Hepatocyte (in vitro differentiated cells): ENCODE results near the gene MEGF10. TPM values are rescaled to one million over a fixed set of nuclear protein-coding genes. Genes with fewer than 3 reads are reported as not detected.

Experiments
- DNase-seq: peaks from one replicate; pipeline ENCODE4 v3.0.0-alpha.2; 2016; ENCODE audit warnings: low spot score
- H2AFZ ChIP-seq: fragments of 200-600 bp; sonication (generic); 2 replicates; pipeline ENCODE4 v1.6.0; 2016; ENCODE audit warnings: antibody characterized with exemption, mild to moderate bottlenecking
- H3K27ac ChIP-seq: fragments of 200-600 bp; sonication (generic); 2 replicates; pipeline ENCODE4 v1.5.1; 2016; ENCODE audit warnings: mild to moderate bottlenecking
- H3K27me3 ChIP-seq: fragments of 200-600 bp; sonication (generic); 2 replicates; pipeline ENCODE4 v1.6.1; 2016
- H3K36me3 ChIP-seq: fragments of 200-600 bp; sonication (generic); replicated peaks from 2 replicates; pipeline ENCODE4 v1.5.1; 2016; ENCODE audit warnings: low read depth; ENCODE audit not compliant: insufficient read depth
- H3K4me1 ChIP-seq: fragments of 200-600 bp; sonication (generic); 2 replicates; pipeline ENCODE4 v1.5.1; 2016; ENCODE audit warnings: mild to moderate bottlenecking, moderate library complexity; ENCODE audit not compliant: insufficient read depth
- H3K4me2 ChIP-seq: fragments of 200-600 bp; sonication (generic); 2 replicates; pipeline ENCODE4 v1.6.0; 2016
- H3K4me3 ChIP-seq: fragments of 200-600 bp; sonication (generic); 2 replicates; pipeline ENCODE4 v1.5.1; 2016; ENCODE audit warnings: mild to moderate bottlenecking
- H3K79me2 ChIP-seq: fragments of 200-600 bp; sonication (generic); 2 replicates; pipeline ENCODE4 v1.6.0; 2017; ENCODE audit warnings: mild to moderate bottlenecking
- H3K9me2 ChIP-seq: fragments of 200-600 bp; sonication (generic); replicated peaks from 2 replicates; pipeline ENCODE4 v1.6.0; 2017; ENCODE audit warnings: mild to moderate bottlenecking; ENCODE audit not compliant: insufficient read depth
- H3K9me3 ChIP-seq: fragments of 200-600 bp; sonication (generic); 2 replicates; pipeline ENCODE4 v1.5.1; 2016; ENCODE audit warnings: low read depth, mild to moderate bottlenecking
- H4K20me1 ChIP-seq: fragments of 200-600 bp; sonication (generic); 2 replicates; pipeline ENCODE4 v1.6.0; 2016; ENCODE audit warnings: mild to moderate bottlenecking; ENCODE audit not compliant: insufficient read depth, poor library complexity, severe bottlenecking
- EZH2 ChIP-seq: fragments of 200-600 bp; sonication (generic); IDR thresholded peaks from 2 replicates; pipeline ENCODE4 v1.6.1; 2016; ENCODE audit warnings: antibody characterized with exemption, mild to moderate bottlenecking, borderline replicate concordance
- EZH2phosphoT487 ChIP-seq: fragments of 200-600 bp; sonication (generic); IDR thresholded peaks from one replicate; pipeline ENCODE4 v1.6.1; 2018; ENCODE audit warnings: antibody characterized with exemption, mild to moderate bottlenecking, low read depth, moderate library complexity; ENCODE audit not compliant: unreplicated experiment, severe bottlenecking
- WGBS: methylation state at CpG from one replicate; pipeline ENCODE4 v1.1.6; 2016; ENCODE audit warnings: low lambda C conversion rate; ENCODE audit errors: missing lambda C conversion rate; 5-methylcytosine and 5-hydroxymethylcytosine counted together
- polyA plus RNA-seq: library from polyadenylated mRNA; unstranded; fragments of >200 nt; fragmentation: Nextera tagmentation; extraction: Ambion mirVana; gene quantifications from 2 replicates; pipeline ENCODE4 v1.2.1, GENCODE V29; 2016
- total RNA-seq: library from RNA; depleted of rRNA; stranded (reverse); fragments of >200 nt; gene quantifications from 2 replicates; pipeline ENCODE4 v1.2.3, GENCODE V29; 2014
- TF ChIP-seq, protein P1 (sequence below): fragments of 200-600 bp; sonication (generic); IDR thresholded peaks from 2 replicates; pipeline ENCODE4 v1.5.1; 2016; ENCODE audit warnings: antibody characterized with exemption, mild to moderate bottlenecking; ENCODE audit not compliant: poor library complexity

The MEGF10 gene
- total and polyA plus RNA-seq, 2 experiments from 2014 or later = 1.7 to 6.7 TPM

DNA sequence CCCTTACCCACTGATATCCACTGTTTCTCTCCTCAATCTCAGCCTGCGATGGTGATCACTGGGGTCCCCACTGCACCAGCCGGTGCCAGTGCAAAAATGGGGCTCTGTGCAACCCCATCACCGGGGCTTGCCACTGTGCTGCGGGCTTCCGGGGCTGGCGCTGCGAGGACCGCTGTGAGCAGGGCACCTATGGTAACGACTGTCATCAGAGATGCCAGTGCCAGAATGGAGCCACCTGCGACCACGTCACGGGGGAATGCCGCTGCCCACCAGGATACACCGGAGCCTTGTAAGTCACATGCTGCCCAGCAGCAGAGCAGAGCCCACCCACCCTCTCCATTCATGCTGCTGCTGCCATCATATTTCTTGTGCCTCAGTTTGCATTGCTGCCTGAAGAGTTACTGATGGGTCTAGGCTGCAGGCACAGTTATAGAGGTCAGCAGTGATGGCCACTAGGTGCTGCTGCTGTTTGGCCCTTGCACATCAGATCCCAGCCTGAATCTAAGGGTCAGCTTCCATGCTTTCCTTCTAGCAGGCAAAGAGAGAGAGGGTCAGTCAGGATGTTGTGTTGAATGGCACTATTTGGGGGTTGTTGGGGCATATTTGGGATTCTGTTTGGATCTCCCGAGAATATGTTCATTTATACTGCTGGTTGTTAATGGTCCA, 106.0 kb downstream of the MEGF10 start:
- Histone ChIP-seq H4K20me1 (no peaks in the 10 kb centered on the region), H3K4me3 (no peak overlapping the region), H2AFZ (no peak overlapping the region), H3K79me2 (no peaks in the 10 kb centered on the region), H3K4me2 (no peak overlapping the region), H3K9me3 (no peaks in the 10 kb centered on the region), H3K27ac (no peak overlapping the region), H3K27me3 (peaks cover 6% of the 10 kb centered on the region), H3K9me2 (no peaks in the 10 kb centered on the region), H3K36me3 (no peaks in the 10 kb centered on the region), H3K4me1 (no peaks in the 10 kb centered on the region)
- 96% methylated on average over 15 of the region's 15 CpGs for WGBS
- TF ChIP-seq EZH2 (no peak), EZH2phosphoT487 (no peak)
- TF ChIP-seq, protein P1, sequence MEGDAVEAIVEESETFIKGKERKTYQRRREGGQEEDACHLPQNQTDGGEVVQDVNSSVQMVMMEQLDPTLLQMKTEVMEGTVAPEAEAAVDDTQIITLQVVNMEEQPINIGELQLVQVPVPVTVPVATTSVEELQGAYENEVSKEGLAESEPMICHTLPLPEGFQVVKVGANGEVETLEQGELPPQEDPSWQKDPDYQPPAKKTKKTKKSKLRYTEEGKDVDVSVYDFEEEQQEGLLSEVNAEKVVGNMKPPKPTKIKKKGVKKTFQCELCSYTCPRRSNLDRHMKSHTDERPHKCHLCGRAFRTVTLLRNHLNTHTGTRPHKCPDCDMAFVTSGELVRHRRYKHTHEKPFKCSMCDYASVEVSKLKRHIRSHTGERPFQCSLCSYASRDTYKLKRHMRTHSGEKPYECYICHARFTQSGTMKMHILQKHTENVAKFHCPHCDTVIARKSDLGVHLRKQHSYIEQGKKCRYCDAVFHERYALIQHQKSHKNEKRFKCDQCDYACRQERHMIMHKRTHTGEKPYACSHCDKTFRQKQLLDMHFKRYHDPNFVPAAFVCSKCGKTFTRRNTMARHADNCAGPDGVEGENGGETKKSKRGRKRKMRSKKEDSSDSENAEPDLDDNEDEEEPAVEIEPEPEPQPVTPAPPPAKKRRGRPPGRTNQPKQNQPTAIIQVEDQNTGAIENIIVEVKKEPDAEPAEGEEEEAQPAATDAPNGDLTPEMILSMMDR = no peak
- DNase-seq = no peak

DNA sequence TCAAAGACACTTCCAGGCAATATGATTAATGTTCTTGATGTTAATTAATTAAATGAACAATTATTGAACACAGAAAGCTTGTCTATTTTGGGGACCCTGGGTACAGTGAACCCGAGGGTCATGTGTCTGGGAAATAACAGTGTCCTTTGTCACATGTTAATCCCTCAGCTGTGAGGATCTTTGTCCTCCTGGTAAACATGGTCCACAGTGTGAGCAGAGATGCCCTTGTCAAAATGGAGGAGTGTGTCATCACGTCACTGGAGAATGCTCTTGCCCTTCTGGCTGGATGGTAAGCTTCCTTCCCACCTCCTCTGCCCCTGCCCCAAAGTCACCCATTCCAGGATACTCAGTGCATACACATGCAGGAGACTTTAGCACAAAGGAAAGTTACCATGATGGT, 107.9 kb downstream of the MEGF10 start:
- Histone ChIP-seq H3K4me1 (no peaks in the 10 kb centered on the region), H2AFZ (no peak overlapping the region)
- WGBS = 84% methylated on average over 2 of the region's 2 CpGs

DNA sequence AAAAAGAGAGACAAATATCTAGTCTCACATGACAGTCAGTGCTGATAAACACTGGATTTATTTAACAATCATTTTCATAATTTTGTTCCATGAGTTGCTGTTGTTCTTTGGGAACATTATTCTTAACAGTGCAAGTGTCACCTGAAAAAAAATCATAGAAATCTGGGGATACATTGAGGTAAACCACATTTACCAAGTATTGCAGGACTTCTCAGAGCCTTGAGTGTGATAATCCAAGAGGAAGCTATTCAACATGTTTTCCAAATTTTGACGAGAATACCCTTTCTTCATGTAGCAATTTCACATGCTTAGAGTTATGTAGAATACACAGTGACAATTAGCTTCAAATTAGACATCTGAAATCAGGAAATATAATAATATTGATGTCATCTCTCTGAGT, 108.5 kb downstream of the MEGF10 start:
- no peaks in the 10 kb centered on the region for H3K36me3 ChIP-seq
- H4K20me1 ChIP-seq = no peaks in the 10 kb centered on the region
- TF ChIP-seq, protein P1 = no peak
- TF ChIP-seq EZH2phosphoT487 (no peak), EZH2 (no peak)
- H3K79me2 ChIP-seq = no peaks in the 10 kb centered on the region
- no peak overlapping the region for H3K4me2 ChIP-seq
- no peak overlapping the region for H2AFZ ChIP-seq
- no peak for DNase-seq
- H3K9me2 ChIP-seq = no peaks in the 10 kb centered on the region
- H3K4me3 ChIP-seq = no peak overlapping the region
- no peaks in the 10 kb centered on the region for H3K4me1 ChIP-seq
- no peak overlapping the region for H3K27ac ChIP-seq
- H3K9me3 ChIP-seq = no peaks in the 10 kb centered on the region
- H3K27me3 ChIP-seq = peaks cover 3% of the 10 kb centered on the region
- 76% methylated on average over 1 of the region's 1 CpG for WGBS

More for the DNA sequence above, 107.9 kb downstream of the MEGF10 start:
- Histone ChIP-seq H3K9me3 (no peaks in the 10 kb centered on the region), H4K20me1 (no peaks in the 10 kb centered on the region), H3K4me3 (no peak overlapping the region), H3K27me3 (peaks cover 3% of the 10 kb centered on the region), H3K36me3 (no peaks in the 10 kb centered on the region), H3K9me2 (no peaks in the 10 kb centered on the region), H3K27ac (no peak overlapping the region), H3K79me2 (no peaks in the 10 kb centered on the region), H3K4me2 (no peak overlapping the region)
- no peak for DNase-seq
- TF ChIP-seq, protein P1 = no peak
- TF ChIP-seq EZH2 = no peak
- no peak for TF ChIP-seq EZH2phosphoT487
